Neural progenitor cell (in vitro differentiated cells): ENCODE data around the gene MLNR. TPM values are rescaled to one million over a fixed set of nuclear protein-coding genes. Genes with fewer than 3 reads are reported as not detected.

Experiments
- DNase-seq: peaks from one replicate; pipeline ENCODE4 v3.0.0-alpha.2; 2016; ENCODE audit warnings: low spot score
- H2AFZ ChIP-seq: fragments of 200-600 bp; sonication (generic); replicated peaks from 2 replicates; pipeline ENCODE4 v1.6.1; 2016; ENCODE audit warnings: antibody characterized with exemption
- H3F3A ChIP-seq: fragments of 200-600 bp; sonication (generic); 2 replicates; pipeline ENCODE4 v1.6.1; 2016; ENCODE audit warnings: antibody characterized with exemption, low read depth
- H3K27ac ChIP-seq: fragments of 200-600 bp; sonication (generic); 2 replicates; pipeline ENCODE4 v1.5.1; 2016; ENCODE audit warnings: mild to moderate bottlenecking
- H3K27me3 ChIP-seq: fragments of 200-600 bp; sonication (generic); 2 replicates; pipeline ENCODE4 v1.6.1; 2016; ENCODE audit warnings: mild to moderate bottlenecking, moderate library complexity
- H3K36me3 ChIP-seq: fragments of 200-600 bp; sonication (generic); 2 replicates; pipeline ENCODE4 v1.5.1; 2016
- H3K4me1 ChIP-seq: fragments of 200-600 bp; sonication (generic); 2 replicates; pipeline ENCODE4 v1.6.1; 2016; ENCODE audit warnings: mixed run types
- H3K4me2 ChIP-seq: fragments of 200-600 bp; sonication (generic); 2 replicates; pipeline ENCODE4 v1.6.1; 2016
- H3K4me3 ChIP-seq: fragments of 200-600 bp; sonication (generic); 2 replicates; pipeline ENCODE4 v1.5.1; 2016
- H3K79me2 ChIP-seq: fragments of 200-600 bp; sonication (generic); 2 replicates; pipeline ENCODE4 v1.6.1; 2016; ENCODE audit warnings: low read depth
- H3K9ac ChIP-seq: fragments of 200-600 bp; sonication (generic); 2 replicates; pipeline ENCODE4 v1.6.1; 2016
- H3K9me3 ChIP-seq: fragments of 200-600 bp; sonication (generic); 2 replicates; pipeline ENCODE4 v1.5.1; 2016; ENCODE audit warnings: low read depth
- H4K20me1 ChIP-seq: fragments of 200-600 bp; sonication (generic); 2 replicates; pipeline ENCODE4 v1.6.1; 2016; ENCODE audit warnings: low read depth
- H3K27ac Mint-ChIP-seq: 3 replicates; pipeline ENCODE4 v1.8.0; 2021; ENCODE audit warnings: mixed read lengths
- H3K27me3 Mint-ChIP-seq: 2 replicates; pipeline ENCODE4 v1.8.0; 2022; ENCODE audit warnings: low read depth, mild to moderate bottlenecking, inconsistent platforms, moderate library complexity, mixed read lengths; ENCODE audit not compliant: insufficient read depth
- H3K36me3 Mint-ChIP-seq: 3 replicates; pipeline ENCODE4 v1.8.0; 2021; ENCODE audit warnings: mixed read lengths
- H3K4me1 Mint-ChIP-seq: 3 replicates; pipeline ENCODE4 v1.8.0; 2021; ENCODE audit warnings: mixed read lengths
- H3K4me3 Mint-ChIP-seq: 3 replicates; pipeline ENCODE4 v1.8.0; 2021; ENCODE audit warnings: mild to moderate bottlenecking, moderate library complexity, mixed read lengths
- H3K9me3 Mint-ChIP-seq: 3 replicates; pipeline ENCODE4 v1.8.0; 2020; ENCODE audit warnings: mixed read lengths
- EZH2 ChIP-seq: fragments of 200-600 bp; sonication (generic); IDR thresholded peaks from 2 replicates; pipeline ENCODE4 v1.6.1; 2017; ENCODE audit warnings: antibody characterized with exemption, mild to moderate bottlenecking, moderate library complexity
- EZH2phosphoT487 ChIP-seq: fragments of 200-600 bp; sonication (generic); IDR thresholded peaks from 2 replicates; pipeline ENCODE4 v1.6.1; 2017; ENCODE audit warnings: antibody characterized with exemption
- total RNA-seq: library from RNA; depleted of rRNA; stranded (reverse); fragments of >200 nt; gene quantifications from 2 replicates; pipeline ENCODE4 v1.2.3, GENCODE V29; 2015; ENCODE audit warnings: low replicate concordance
- TF ChIP-seq, protein P1 (sequence below): fragments of 200-600 bp; sonication (generic); IDR thresholded peaks from 2 replicates; pipeline ENCODE4 v1.5.1; 2017; ENCODE audit warnings: antibody characterized with exemption, mild to moderate bottlenecking

Gene MLNR
- total RNA-seq, 1 donor from 2014 or later = not detected

DNA sequence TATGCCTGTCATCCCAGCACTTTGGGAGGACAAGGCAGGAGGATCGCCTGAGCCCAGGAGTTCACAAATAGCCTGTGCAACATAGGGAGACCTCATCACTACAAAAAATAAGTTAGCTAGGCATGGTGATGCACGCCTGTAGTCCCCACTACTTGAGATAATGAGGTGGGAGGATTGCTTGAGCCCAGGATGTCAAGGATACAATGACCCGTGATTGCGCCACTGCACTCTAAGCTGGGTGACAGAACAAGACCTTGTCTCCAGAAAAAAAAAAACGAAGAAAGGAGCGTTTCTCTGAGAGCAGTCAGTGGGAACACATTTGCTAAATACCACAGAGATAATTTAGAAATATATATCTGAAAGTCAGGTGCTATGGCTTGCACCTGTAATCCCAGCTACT lies 39.4 kb downstream of the MLNR start:
- H2AFZ ChIP-seq = no peak overlapping the region
- no peaks in the 10 kb centered on the region for H3K36me3 ChIP-seq
- no peak for DNase-seq
- H3K4me3 ChIP-seq = no peak overlapping the region
- H3K4me2 ChIP-seq = no peak overlapping the region
- no peak overlapping the region for H3K27ac ChIP-seq
- Mint-ChIP-seq H3K27ac (no peak overlapping the region), H3K36me3 (peaks cover 14% of the 10 kb centered on the region), H3K4me3 (no peak overlapping the region), H3K4me1 (no peaks in the 10 kb centered on the region), H3K27me3 (no peaks in the 10 kb centered on the region), H3K9me3 (no peaks in the 10 kb centered on the region)
- H3K79me2 ChIP-seq = no peaks in the 10 kb centered on the region
- H3K9ac ChIP-seq = no peak overlapping the region
- H3K27me3 ChIP-seq = no peaks in the 10 kb centered on the region
- no peak for TF ChIP-seq EZH2phosphoT487
- TF ChIP-seq EZH2 = no peak
- TF ChIP-seq, protein P1, sequence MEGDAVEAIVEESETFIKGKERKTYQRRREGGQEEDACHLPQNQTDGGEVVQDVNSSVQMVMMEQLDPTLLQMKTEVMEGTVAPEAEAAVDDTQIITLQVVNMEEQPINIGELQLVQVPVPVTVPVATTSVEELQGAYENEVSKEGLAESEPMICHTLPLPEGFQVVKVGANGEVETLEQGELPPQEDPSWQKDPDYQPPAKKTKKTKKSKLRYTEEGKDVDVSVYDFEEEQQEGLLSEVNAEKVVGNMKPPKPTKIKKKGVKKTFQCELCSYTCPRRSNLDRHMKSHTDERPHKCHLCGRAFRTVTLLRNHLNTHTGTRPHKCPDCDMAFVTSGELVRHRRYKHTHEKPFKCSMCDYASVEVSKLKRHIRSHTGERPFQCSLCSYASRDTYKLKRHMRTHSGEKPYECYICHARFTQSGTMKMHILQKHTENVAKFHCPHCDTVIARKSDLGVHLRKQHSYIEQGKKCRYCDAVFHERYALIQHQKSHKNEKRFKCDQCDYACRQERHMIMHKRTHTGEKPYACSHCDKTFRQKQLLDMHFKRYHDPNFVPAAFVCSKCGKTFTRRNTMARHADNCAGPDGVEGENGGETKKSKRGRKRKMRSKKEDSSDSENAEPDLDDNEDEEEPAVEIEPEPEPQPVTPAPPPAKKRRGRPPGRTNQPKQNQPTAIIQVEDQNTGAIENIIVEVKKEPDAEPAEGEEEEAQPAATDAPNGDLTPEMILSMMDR = no peak
- no peaks in the 10 kb centered on the region for H3K9me3 ChIP-seq
- no peaks in the 10 kb centered on the region for H3F3A ChIP-seq
- H3K4me1 ChIP-seq = no peaks in the 10 kb centered on the region
- no peaks in the 10 kb centered on the region for H4K20me1 ChIP-seq

DNA sequence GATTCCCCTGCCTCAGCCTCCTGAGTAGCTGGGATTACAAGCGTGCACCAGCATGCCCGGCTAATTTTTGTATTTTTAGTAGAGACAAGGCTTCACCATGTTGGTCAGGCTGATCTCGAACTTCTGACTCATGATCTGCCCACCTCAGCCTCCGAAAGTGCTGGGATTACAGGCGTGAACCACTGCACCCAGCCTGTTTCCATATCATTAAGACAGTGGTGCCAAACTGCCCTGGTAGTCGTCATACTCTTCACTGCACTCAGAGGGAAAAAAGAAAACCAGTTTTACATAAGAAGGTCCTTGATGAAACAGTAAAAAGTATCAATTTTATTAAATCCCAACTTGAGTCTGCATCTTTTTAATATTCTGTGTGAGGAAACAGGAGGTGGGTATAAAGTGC lies 42.5 kb downstream of the MLNR start:
- no peaks in the 10 kb centered on the region for H3K79me2 ChIP-seq

DNA sequence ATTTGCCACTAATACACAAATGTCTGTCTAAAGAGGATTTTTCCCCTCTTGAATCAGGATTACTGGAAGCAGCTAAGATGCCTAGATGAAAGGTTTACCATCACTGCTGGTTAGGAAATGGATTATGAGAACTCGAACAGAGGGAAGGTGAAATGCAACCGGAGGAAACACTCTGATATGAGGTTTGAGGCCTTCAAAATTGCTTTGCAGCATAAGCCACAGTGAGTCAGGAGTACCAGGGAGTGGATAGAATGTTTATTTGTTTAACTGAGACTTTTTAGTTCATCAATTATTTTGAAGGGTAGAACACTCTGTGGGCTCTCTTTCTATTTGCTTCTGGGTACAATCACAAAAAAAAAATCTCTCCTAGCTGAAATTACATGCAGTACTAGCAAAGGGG lies 45.7 kb downstream of the MLNR start:
- Mint-ChIP-seq H3K4me3 (no peak overlapping the region), H3K27ac (no peak overlapping the region), H3K9me3 (no peaks in the 10 kb centered on the region), H3K36me3 (peaks cover 4% of the 10 kb centered on the region), H3K4me1 (no peaks in the 10 kb centered on the region), H3K27me3 (no peaks in the 10 kb centered on the region)
- Histone ChIP-seq H3K4me3 (no peak overlapping the region), H3K36me3 (no peaks in the 10 kb centered on the region), H3K4me1 (no peaks in the 10 kb centered on the region), H3K79me2 (no peaks in the 10 kb centered on the region), H3K9ac (no peak overlapping the region), H2AFZ (no peak overlapping the region), H3K27ac (no peak overlapping the region), H3K27me3 (no peaks in the 10 kb centered on the region), H4K20me1 (no peaks in the 10 kb centered on the region), H3K9me3 (no peaks in the 10 kb centered on the region), H3K4me2 (no peak overlapping the region), H3F3A (no peaks in the 10 kb centered on the region)
- TF ChIP-seq EZH2phosphoT487 (no peak), EZH2 (no peak)
- TF ChIP-seq, protein P1 = no peak
- DNase-seq = no peak

More for the DNA sequence above, 42.5 kb downstream of the MLNR start:
- Histone ChIP-seq H3K27ac (no peak overlapping the region), H3K9ac (no peak overlapping the region), H3K9me3 (no peaks in the 10 kb centered on the region), H2AFZ (no peak overlapping the region), H3K4me2 (no peak overlapping the region), H3K36me3 (no peaks in the 10 kb centered on the region), H3F3A (no peaks in the 10 kb centered on the region), H4K20me1 (no peaks in the 10 kb centered on the region), H3K4me3 (no peak overlapping the region), H3K4me1 (no peaks in the 10 kb centered on the region), H3K27me3 (no peaks in the 10 kb centered on the region)
- Mint-ChIP-seq H3K27ac (no peak overlapping the region), H3K4me1 (no peaks in the 10 kb centered on the region), H3K9me3 (no peaks in the 10 kb centered on the region), H3K36me3 (peaks cover 9% of the 10 kb centered on the region), H3K27me3 (no peaks in the 10 kb centered on the region), H3K4me3 (no peak overlapping the region)
- DNase-seq = no peak
- TF ChIP-seq EZH2 (no peak), EZH2phosphoT487 (no peak)
- TF ChIP-seq, protein P1 = no peak
